Measurements from ENCODE around the gene CFAP91. TPM values are rescaled to one million over a fixed set of nuclear protein-coding genes. Genes with fewer than 3 reads are reported as not detected.

The CFAP91 gene
- total RNA-seq, 1 experiment from 2014 or later, result 0.90 TPM

- BruUV-seq (replicated peaks), result no TSS peak
- H3K27me3 ChIP-seq (ENCODE audit: control insufficient read depth, insufficient read depth, low read length), result peaks cover 10% of the 10 kb centered on the region
- in situ Hi-C loops (cut with HindIII; ENCODE audit: low pct_unique_long_range_greater_than_20kb, low sequenced_read_pairs) (no loop called here), intact Hi-C loops (cut with micrococcal nuclease; ENCODE audit: unreplicated experiment) (no loop called here)
- no peak overlapping the region for H3K27ac ChIP-seq (ENCODE audit: low read length)
- ChIA-PET CTCF (no interaction called here), POLR2A (no interaction called here)
- DNase-seq (ENCODE audit: low read depth, low spot score), result no peak
- no peak for TF ChIP-seq SIN3A (IDR thresholded peaks at IDR 0.05; ENCODE audit: borderline replicate concordance, insufficient read depth, low read depth, low read length)
- no peak for TF ChIP-seq CTCF (IDR thresholded peaks at IDR 0.05)
- no peak for TF ChIP-seq TCF7L2 (IDR thresholded peaks at IDR 0.05; ENCODE audit: low read depth, low read length)
- no peak for TF ChIP-seq REST (IDR thresholded peaks at IDR 0.05; ENCODE audit: insufficient read depth in 1 of 2, low read depth in 2 of 2, low read length in 1 of 2)
- no peak for TF ChIP-seq POLR2AphosphoS5 (IDR thresholded peaks at IDR 0.05; ENCODE audit: low read depth, low read length)
- H3K4me1 ChIP-seq (ENCODE audit: control insufficient read depth, insufficient read depth, low read length), result no peaks in the 10 kb centered on the region
- no peak for ATAC-seq
- no peak overlapping the region for H3K4me3 ChIP-seq (ENCODE audit: low read depth in 2 of 2, low read length in 2 of 2)
- no peaks in the 10 kb centered on the region for H3K9me3 ChIP-seq (ENCODE audit: control insufficient read depth, insufficient read depth, low read depth, low read length)
- no peaks in the 10 kb centered on the region for H3K36me3 ChIP-seq (ENCODE audit: control insufficient read depth, insufficient read depth, low read length)
Measured at GRCh38 chr3:119745942-119746341, 43.1 kb downstream of the CFAP91 start.

GRCh38 chr3:119746423-119746822 lies 43.6 kb downstream of the CFAP91 start:
- no TSS peak for BruUV-seq (replicated peaks)
- Histone ChIP-seq H3K36me3 (ENCODE audit: control insufficient read depth, insufficient read depth, low read length) (no peaks in the 10 kb centered on the region), H3K27ac (ENCODE audit: low read length) (no peak overlapping the region), H3K9me3 (ENCODE audit: control insufficient read depth, insufficient read depth, low read depth, low read length) (no peaks in the 10 kb centered on the region), H3K4me1 (ENCODE audit: control insufficient read depth, insufficient read depth, low read length) (no peaks in the 10 kb centered on the region), H3K4me3 (ENCODE audit: low read depth in 2 of 2, low read length in 2 of 2) (no peak overlapping the region), H3K27me3 (ENCODE audit: control insufficient read depth, insufficient read depth, low read length) (peaks cover 11% of the 10 kb centered on the region)
- ATAC-seq (no peak), DNase-seq (ENCODE audit: low read depth, low spot score) (no peak)
- in situ Hi-C loops (cut with HindIII; ENCODE audit: low pct_unique_long_range_greater_than_20kb, low sequenced_read_pairs), result no loop called here
- ChIA-PET POLR2A (interaction anchor here (0.8 kb wide), 1 partner anchor 100 kb away, joined by 4 read pairs; no protein-coding TSS in a partner anchor), CTCF (no interaction called here)
- TF ChIP-seq REST (IDR thresholded peaks at IDR 0.05; ENCODE audit: insufficient read depth in 1 of 2, low read depth in 2 of 2, low read length in 1 of 2), result no peak
- intact Hi-C loops (cut with micrococcal nuclease; ENCODE audit: unreplicated experiment), result no loop called here
